Stimulated activated CD4-positive, alpha-beta T cell treated with anti-CD3 and anti-CD28 coated beads, Interleukin-2, amount 100 ng/mL, for 48 hours (primary cell): ENCODE results near the gene FXR2.

Experiments used
- DNase-seq, 2 donors: peaks; one replicate each; pipeline ENCODE4 v3.0.0-alpha.2; 2020

FXR2 gene

DNA sequence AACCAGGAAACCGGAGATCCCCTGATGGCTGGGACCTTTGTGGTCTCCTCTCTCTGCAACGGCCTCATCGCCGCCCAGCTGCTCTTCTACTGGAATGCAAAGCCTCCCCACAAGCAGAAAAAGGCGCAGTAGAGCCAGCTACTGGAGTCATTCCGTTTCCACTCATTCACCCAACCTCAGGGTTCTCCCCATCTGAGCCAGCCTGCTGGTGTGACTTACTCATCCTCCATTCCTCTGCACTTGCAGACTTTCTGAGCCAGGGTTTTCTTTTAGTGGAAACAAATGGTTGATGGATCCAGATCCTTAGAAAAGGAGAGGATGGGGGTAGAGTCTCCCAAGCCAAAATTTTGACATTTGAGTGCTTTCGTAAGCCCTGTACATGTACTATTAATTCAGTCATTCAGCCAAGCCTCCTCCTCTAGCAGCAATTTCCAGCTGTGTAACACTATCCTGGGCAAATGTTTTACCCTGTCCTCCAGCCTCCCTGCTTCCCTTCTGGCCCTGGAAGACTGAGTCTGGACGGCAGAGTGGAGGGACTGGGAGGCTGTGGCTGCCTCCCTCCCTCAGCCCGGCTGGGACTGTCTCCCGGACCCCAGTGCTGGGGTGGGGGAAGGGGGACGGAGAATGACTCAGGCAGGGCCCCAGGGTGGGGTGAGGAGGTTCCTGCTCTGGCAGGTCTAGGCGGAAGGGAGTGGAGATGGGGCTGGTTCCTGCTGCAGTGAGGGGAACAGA lies 27.1 kb downstream of the FXR2 start:
- DNase-seq: no peak

DNA sequence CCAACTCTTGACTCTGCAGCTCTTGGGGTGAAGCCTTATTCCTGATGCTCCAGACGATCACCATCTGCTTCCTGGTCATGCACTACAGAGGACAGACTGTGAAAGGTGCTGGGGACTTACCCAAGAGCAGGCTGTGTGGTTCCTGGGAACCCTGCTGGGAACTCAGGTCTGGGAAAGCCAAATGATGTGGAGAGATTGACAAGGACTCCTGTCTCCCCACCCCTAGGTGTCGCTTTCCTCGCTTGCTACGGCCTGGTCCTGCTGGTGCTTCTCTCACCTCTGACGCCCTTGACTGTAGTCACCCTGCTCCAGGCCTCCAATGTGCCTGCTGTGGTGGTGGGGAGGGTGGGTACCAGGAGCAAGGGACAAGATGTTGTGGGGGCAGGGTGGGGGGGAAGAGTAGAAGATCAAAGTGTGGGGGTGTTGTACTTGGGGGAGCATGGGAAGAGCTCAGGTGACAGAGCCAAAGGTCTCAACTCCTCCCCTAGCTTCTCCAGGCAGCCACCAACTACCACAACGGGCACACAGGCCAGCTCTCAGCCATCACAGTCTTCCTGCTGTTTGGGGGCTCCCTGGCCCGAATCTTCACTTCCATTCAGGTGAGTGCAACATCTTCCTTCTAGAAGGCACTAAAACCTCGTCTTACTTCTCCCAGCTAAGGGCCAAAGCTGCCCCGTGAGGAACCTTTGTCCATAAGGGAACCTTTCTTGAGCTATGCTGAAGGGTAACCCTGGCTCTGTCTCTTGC lies 27.9 kb downstream of the FXR2 start:
- no peak for DNase-seq

DNA sequence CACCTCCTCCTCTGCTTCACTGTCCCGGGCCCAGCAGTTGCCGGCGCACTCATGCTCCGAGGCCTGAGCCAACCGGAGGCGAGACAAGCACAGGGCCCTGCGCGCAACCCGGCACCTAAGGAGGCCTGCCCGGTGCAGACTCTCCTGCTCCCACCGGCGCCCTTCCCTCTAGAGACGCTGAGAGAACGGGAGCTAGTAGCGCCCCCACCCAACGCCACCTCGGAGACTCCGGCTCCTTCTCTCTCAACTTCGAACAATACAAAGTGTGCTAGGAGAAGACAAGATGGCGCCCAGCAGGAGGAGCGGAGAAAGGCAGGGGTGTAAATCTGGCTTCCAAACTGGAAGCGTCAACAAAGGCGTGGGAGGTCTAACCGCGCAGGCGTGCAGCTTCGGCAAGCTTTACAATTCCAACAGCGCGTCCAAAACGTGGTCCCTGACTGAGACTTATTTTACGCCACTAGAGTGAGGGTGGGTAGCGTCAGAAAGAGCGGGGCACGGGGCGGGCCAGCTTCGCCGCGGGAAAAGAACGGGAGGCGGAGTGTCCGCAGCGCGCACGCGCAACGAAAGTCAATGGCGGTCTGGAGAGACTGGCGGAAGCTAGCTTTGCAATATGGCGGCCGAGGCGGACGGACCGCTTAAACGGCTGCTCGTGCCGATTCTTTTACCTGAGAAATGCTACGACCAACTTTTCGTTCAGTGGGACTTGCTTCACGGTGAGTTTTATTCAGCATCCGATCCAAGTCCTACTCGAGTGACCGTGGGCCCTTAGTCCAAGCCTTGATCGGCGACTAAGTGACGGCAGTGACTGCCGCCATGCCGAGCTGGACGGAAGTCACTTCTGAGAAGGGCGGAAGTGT lies 31.2 kb downstream of the FXR2 start, which contains the start of gene MPDU1:
TSS of gene MPDU1 (plus strand) at position 600 of the 857 bp plus-strand sequence. CDS start at position 611, 11 bp downstream.
- DNase-seq: peak; percentile 90 to 94

DNA sequence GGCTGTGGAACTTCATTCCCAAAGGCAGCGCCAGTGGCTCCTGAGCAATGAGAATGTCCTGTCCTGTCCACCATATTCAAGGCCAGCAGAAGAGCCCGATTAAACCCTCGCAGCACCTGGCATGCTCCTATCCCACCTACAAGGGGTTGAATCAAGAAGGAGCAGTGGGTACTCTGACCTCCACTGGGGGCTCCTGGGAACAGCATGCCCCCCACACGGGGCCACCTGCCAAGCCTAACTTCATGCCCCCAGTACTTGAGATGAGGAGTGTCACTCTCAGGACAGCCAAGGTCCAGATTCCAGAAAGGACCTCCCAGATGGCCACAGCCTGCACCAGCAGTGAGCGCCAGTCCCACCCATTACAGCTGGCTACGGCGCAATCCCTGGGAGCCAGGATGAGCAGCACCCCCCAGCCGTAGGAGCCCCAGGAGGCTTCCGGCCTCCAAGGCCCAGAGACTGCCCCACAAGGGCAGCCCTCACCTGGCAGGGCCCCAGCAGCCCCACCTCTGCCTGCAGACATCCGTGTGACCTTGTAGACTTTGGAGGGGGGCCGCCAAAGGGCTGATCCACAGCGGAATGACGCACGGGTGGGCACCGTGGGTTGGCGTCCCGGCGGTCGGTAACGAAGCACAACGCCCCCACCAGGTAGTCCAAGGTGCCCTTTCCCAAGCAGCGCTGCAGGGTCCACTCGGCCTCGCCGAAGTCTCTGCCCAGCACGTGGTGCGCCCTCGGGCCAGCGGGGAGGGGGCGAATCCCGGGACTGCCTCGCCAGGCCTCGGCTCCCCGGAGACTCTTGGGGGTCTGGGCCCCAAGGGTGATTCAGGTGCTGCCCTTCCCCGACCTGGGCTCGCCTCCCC lies 32.1 kb downstream of the FXR2 start:
- no peak for DNase-seq

DNA sequence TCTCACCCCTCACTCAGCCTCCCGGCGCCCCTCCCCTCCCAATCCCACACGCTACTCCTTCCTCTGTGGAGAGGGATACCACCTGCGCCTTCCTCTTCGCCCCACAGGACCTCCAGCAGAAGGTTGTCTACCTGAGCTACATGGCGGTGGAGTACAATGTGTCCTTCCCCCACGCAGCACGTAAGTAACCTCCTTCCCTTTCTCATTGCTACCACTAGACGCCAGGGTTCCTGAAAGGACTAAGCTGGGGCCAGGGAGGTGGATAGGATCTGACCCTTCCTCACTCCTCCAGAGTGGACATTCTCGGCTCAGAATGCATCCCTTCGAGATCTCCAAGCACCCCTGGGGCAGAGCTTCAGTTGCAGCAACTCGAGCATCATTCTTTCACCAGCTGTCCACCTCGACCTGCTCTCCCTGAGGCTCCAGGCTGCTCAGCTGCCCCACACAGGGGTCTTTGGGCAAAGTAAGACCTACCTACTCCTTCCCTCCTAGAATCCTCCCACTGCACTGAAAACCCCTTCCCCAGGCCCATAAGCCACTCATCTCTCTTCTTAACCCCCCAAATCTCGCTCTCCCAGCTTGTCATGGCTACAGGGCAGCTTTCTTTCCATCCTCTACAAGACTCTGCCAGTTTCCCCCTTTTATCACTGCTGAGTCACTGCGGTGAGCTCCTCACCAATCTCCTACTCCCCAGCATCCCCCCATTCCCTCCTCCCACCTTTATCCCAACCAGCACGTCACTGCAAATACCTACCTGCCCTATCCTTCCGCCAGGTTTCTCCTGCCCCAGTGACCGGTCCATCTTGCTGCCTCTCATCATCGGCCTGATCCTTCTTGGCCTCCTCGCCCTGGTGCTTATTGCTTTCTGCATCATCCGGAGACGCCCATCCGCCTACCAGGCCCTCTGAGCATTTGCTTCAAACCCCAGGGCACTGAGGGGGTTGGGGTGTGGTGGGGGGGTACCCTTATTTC lies 33.8 kb downstream of the FXR2 start:
- DNase-seq: no peak

DNA sequence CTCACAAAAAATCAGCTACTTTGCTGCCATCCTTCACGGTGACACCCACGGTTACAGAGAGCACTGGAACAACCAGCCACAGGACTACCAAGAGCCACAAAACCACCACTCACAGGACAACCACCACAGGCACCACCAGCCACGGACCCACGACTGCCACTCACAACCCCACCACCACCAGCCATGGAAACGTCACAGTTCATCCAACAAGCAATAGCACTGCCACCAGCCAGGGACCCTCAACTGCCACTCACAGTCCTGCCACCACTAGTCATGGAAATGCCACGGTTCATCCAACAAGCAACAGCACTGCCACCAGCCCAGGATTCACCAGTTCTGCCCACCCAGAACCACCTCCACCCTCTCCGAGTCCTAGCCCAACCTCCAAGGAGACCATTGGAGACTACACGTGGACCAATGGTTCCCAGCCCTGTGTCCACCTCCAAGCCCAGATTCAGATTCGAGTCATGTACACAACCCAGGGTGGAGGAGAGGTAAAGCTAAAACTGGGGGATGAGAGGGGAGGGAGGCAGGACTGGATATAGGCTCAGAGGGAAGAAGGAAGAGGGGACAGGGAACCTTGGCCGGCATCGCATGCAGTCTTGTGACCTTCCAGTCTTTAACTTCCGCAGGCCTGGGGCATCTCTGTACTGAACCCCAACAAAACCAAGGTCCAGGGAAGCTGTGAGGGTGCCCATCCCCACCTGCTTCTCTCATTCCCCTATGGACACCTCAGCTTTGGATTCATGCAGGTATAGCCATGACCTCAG lies 34.7 kb downstream of the FXR2 start:
- no peak for DNase-seq

DNA sequence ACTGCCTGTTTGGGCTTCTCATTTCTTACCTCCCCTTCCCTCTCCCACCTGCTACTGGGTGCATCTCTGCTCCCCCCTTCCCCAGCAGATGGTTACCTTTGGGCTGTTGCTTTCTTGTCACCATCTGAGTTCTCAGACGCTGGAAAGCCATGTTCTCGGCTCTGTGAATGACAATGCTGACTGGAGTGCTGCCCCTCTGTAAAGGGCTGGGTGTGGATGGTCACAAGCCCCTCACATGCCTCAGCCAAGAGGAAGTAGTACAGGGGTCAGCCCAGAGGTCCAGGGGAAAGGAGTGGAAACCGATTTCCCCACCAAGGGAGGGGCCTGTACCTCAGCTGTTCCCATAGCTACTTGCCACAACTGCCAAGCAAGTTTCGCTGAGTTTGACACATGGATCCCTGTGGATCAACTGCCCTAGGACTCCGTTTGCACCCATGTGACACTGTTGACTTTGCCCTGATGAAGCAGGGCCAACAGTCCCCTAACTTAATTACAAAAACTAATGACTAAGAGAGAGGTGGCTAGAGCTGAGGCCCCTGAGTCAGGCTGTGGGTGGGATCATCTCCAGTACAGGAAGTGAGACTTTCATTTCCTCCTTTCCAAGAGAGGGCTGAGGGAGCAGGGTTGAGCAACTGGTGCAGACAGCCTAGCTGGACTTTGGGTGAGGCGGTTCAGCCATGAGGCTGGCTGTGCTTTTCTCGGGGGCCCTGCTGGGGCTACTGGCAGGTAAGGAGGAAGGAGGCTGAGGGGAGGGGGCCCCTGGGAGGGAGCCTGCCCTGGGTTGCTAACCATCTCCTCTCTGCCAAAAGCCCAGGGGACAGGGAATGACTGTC lies 35.5 kb downstream of the FXR2 start, which contains the start of gene CD68:
TSS of gene CD68 (plus strand) at position 638 of the 833 bp plus-strand sequence. CDS start at position 678, 40 bp downstream.
- peak; percentile 64 to 69 for DNase-seq

DNA sequence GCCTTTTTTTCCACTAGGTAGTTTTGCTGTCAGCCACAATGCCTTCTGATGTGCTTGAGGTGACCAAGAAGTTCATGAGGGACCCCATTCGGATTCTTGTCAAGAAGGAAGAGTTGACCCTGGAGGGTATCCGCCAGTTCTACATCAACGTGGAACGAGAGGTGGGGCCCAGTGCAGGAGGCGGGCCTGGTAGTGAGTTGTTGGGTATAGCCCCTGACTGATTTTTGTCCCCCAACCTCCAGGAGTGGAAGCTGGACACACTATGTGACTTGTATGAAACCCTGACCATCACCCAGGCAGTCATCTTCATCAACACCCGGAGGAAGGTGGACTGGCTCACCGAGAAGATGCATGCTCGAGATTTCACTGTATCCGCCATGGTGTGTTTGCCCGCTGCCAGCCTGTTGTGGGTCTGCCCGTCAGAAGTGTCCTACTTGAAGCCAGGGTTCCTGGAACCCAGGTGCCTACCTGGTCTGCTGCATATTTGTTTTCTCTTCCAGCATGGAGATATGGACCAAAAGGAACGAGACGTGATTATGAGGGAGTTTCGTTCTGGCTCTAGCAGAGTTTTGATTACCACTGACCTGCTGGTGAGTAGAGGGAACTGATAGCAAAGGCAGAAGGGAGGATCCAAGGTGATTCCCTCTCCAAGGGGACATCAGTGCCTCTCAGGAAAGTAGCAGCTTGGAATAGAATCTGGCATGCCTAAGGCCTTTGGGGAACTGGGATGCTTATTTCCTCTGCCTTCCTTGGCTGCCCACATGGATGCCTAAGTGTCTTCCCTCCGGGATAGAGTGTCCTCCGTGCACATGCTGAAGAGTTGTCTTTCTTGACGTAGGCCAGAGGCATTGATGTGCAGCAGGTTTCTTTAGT lies 37.1 kb downstream of the FXR2 start:
- no peak for DNase-seq

DNA sequence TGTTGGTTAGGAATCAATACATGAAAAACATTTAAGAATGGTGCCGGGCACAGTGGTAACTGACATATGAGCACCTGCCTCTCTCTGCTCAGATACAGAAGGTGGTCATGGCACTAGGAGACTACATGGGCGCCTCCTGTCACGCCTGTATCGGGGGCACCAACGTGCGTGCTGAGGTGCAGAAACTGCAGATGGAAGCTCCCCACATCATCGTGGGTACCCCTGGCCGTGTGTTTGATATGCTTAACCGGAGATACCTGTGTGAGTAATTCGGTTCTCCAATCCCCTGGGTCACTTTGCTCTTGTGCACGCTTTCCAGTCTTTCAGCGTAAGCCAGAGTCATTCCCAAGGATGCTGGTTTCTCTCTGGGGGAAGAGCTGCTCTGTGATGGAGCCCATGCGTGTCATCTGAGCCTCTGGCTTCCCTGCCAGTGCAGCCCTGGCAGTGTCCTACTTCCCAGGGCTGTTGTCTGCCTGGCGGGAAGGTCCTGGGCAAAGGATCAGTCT lies 38.2 kb downstream of the FXR2 start:
- no peak for DNase-seq

DNA sequence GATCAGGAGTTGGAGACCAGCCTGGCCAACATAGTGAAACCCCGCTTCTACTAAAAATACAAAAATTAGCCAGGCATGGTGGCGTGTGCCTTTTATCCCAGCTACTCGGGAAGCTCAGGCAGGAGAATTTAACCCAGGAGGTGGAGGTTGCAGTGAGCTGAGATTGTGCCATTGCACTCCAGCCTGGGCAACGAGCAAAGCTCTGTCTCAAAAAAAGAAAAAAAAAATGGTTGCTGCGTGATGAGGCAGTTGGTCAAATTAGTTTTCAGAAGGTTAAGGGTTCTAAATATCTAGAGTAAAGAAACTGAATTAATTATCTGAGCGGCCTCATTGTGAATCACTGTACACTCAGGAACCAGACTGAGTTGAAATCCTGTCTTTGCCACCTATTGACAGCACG lies 38.7 kb downstream of the FXR2 start:
- DNase-seq: no peak

DNA sequence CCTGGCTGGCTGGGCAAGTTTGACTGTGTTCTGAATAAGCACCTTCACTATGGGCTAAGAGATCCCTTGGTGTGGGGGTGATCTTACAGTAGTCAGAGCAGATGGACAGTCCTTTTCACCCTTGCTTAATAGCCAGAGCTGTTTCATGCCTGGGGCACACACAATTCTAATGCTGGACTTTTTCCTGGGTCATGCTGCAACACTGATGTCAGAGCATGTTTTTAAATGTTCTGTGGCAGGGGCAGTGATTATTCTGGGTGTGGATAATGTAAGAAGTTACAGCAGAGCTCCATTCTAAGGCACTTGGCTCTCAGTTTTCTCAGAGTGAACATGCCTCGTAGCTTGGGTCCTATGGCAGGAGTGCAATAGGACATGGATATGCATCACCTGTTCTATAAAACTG lies 39.2 kb downstream of the FXR2 start:
- DNase-seq: no peak

DNA sequence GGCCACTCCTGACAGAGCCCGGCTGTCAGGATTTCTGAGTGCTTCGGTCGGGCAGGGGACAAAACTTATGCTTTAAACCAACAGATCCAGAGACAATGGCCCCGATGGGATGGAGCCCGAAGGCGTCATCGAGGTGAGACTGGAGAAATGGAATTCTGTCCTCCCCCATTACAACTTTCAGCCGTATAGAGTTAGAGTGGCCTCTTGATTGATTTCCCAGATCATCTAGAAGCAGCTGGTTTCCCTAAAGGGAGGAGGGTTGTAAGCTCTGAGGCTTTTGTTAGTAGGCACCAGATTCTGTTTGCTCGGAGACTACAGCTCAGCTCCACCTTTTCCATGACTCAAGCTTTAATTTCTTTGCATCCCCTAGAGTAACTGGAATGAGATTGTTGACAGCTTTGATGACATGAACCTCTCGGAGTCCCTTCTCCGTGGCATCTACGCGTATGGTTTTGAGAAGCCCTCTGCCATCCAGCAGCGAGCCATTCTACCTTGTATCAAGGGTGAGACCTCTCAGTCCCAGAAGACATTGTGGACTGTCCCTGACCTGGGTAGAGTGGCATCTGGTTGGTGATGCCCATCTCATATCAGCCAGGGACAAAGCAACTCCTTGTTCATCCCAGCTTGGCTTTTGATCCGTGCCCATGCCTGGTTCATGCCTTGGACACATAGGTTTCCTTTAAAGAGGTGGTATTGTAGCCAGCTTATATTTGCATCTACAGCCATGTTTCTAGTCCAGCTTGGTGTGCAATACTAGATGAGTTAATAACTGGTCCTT lies 40.3 kb downstream of the FXR2 start:
- no peak for DNase-seq

DNA sequence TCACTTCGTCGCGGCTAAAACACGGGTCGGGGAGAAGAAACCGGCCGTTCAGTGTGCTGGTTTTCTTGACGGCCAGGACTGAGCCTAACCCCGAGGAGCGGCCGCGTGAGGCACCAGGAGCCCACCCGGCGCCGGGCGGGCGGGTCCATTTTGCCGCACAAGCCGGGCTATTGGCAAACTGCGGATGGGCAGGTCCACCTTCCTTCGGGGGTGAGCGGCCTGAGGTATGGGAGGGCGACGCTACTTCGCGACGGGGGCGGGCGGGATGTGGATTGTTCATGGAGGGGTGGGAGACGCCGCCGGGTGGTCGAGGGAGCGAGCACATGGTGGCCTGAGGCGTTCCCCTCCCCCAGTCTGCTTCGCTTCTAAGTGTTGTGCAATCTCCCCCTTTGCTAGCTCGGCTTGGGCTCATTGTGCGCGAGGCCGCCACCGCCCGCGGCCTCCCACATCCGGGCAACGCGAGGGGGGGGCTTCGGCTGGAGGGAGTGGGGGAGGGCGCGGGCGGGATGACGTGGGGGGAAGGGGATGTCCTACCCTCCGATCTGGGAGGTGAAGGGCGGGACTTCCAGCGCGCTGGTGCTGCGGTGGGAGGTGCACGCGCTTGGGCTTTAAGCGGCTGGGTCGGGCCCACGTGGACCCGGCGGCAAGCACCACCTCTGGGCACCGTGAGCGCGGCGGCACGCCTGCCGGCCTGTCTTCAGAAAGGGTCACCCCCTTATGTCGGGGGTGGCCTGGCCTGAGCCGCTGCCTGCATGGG lies 41.2 kb downstream of the FXR2 start:
- DNase-seq: peak; percentile 76 to 82

DNA sequence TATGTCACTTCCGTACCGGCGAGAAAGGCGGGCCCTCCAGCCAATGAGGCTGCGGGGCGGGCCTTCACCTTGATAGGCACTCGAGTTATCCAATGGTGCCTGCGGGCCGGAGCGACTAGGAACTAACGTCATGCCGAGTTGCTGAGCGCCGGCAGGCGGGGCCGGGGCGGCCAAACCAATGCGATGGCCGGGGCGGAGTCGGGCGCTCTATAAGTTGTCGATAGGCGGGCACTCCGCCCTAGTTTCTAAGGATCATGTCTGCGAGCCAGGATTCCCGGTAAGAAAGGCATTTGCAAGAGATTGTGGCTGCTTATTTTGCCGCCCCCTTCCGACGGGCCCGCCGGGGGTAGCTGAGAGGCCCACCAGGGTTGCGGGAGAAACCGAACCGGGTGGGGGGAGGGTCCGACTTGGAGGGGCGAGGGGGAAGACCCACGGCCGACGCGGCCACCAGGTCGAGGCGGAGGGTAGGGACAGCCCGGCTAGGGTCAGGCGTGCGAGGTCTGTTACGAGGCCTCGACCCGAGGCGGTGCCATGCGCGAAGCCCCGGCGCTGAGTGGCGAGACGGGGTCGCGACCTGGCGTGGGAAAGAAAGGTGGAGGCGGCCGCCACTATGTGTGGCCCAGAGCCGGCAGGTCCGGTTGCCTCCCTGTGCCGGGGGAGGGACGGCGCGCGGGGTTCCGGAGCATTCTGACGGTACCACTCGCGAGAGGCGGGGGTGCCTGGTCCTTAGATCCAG lies 41.9 kb downstream of the FXR2 start:
- DNase-seq: peak; percentile 99 to 100

DNA sequence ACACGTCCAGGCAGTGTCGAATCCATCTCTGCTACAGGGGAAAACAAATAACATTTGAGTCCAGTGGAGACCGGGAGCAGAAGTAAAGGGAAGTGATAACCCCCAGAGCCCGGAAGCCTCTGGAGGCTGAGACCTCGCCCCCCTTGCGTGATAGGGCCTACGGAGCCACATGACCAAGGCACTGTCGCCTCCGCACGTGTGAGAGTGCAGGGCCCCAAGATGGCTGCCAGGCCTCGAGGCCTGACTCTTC lies 42.4 kb downstream of the FXR2 start:
- no peak for DNase-seq

DNA sequence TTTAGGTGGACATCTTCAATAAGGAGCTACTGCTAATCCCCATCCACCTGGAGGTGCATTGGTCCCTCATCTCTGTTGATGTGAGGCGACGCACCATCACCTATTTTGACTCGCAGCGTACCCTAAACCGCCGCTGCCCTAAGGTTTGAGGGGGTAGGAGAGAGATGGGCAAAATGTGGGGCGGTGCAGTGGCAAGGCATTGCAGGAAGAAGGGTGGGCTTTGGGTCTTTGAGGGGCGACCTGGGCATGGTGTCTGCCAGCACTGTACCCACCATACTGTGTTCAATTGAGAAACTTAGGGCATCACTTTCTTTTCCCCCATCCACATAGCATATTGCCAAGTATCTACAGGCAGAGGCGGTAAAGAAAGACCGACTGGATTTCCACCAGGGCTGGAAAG lies 44.3 kb downstream of the FXR2 start:
- DNase-seq: no peak
